ENCODE data around the gene AOC3. TPM values are rescaled to one million over a fixed set of nuclear protein-coding genes. Genes with fewer than 3 reads are reported as not detected.
"Not testable (repeated sequence)": the region's sequence is repeated elsewhere in the genome, so short reads cannot be mapped to it uniquely, and the experiment has no call there.

AOC3 gene
- polyA plus RNA-seq, 2 of the 4 experiments (the other 2 are of a cell fraction), result 0.79 to 1.4 TPM

DNA sequence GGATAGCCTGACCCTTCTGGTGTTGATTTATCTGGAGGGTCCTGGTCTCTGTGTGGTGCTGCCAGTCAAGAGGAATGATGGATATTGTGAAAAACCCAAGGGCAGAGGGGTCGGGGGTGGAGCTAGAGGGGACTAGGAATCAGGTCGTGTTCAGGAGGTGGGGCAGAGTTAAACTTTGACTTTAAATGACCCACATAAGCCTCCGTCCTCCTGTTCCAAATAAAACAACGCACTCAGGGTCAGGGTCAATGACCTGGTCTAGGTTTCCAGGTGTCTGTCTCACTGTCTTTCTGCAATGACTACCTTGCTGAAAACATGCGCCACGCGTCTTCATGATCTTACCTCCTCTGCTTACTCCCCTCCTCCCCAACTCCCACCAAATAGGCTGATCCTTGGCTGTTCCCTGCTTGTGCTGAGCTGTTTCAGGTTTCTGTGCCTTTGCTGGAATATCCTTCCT lies 14.7 kb downstream of the AOC3 start (continued):
- TF ChIP-seq, protein P1, sequence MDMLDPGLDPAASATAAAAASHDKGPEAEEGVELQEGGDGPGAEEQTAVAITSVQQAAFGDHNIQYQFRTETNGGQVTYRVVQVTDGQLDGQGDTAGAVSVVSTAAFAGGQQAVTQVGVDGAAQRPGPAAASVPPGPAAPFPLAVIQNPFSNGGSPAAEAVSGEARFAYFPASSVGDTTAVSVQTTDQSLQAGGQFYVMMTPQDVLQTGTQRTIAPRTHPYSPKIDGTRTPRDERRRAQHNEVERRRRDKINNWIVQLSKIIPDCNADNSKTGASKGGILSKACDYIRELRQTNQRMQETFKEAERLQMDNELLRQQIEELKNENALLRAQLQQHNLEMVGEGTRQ (IDR thresholded peaks at IDR 0.05), result no peak

DNA sequence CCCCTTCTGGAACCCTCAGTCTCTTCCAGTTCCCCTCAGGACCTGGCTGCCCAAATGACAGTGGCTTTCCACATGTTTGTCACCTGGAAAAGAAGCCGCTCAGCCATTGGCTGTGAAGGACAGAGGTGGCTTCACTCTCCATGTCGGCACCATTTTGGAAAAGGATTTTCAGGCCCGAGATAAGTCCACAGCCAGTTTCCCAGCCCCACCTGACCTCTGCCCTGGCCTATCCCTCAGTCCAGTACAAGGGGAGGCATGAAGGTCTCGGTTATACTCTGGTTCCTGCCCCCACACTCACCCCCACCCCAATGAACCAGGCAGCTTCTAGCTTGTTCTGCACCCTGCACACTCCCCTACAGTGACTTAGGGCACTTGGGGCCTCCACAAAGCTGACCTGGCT lies 15.2 kb downstream of the AOC3 start:
- Histone ChIP-seq H3K4me1 (no peaks in the 10 kb centered on the region), H3K27ac (no peak overlapping the region), H3K4me3 (no peak overlapping the region), H3K9me3 (peaks cover 27% of the 10 kb centered on the region), H3K4me2 (no peak overlapping the region)
- no peak for TF ChIP-seq PHF8 (IDR thresholded peaks at IDR 0.05; ENCODE audit: borderline replicate concordance, low read depth)
- TF ChIP-seq, protein P2, sequence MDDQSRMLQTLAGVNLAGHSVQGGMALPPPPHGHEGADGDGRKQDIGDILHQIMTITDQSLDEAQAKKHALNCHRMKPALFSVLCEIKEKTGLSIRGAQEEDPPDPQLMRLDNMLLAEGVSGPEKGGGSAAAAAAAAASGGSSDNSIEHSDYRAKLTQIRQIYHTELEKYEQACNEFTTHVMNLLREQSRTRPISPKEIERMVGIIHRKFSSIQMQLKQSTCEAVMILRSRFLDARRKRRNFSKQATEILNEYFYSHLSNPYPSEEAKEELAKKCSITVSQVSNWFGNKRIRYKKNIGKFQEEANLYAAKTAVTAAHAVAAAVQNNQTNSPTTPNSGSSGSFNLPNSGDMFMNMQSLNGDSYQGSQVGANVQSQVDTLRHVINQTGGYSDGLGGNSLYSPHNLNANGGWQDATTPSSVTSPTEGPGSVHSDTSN (IDR thresholded peaks at IDR 0.05), result no peak
- no peak for TF ChIP-seq POLR2AphosphoS2 (conservative IDR thresholded peaks at IDR 0.05; ENCODE audit: low read length)
- no peak for TF ChIP-seq MAFK (IDR thresholded peaks at IDR 0.05; ENCODE audit: partially characterized antibody)
- no peak for TF ChIP-seq NFE2L2 (conservative IDR thresholded peaks at IDR 0.05; ENCODE audit: low read length)
- TF ChIP-seq KDM1A (IDR thresholded peaks at IDR 0.05; ENCODE audit: low read depth), result no peak
- CTCF ChIA-PET, result interaction anchor here (0.7 to 13.4 kb wide), 7 partner anchors 10 to 63 kb away, joined by 3 to 89 read pairs (median 4); partner anchors contain the start of genes AOC2 and PSME3
- ATAC-seq (no peak), DNase-seq (ENCODE audit: low read depth in 1 of 2, low spot score in 1 of 2) (no peak), FAIRE-seq (no peak)
- POLR2A ChIA-PET, result interaction anchor here (0.6 to 1.0 kb wide), 2 partner anchors 43 to 98 kb away, joined by 3 to 4 read pairs; no protein-coding TSS in a partner anchor
- 62% methylated on average over 4 of the region's 4 CpGs for WGBS (ENCODE audit: missing lambda C conversion rate)

DNA sequence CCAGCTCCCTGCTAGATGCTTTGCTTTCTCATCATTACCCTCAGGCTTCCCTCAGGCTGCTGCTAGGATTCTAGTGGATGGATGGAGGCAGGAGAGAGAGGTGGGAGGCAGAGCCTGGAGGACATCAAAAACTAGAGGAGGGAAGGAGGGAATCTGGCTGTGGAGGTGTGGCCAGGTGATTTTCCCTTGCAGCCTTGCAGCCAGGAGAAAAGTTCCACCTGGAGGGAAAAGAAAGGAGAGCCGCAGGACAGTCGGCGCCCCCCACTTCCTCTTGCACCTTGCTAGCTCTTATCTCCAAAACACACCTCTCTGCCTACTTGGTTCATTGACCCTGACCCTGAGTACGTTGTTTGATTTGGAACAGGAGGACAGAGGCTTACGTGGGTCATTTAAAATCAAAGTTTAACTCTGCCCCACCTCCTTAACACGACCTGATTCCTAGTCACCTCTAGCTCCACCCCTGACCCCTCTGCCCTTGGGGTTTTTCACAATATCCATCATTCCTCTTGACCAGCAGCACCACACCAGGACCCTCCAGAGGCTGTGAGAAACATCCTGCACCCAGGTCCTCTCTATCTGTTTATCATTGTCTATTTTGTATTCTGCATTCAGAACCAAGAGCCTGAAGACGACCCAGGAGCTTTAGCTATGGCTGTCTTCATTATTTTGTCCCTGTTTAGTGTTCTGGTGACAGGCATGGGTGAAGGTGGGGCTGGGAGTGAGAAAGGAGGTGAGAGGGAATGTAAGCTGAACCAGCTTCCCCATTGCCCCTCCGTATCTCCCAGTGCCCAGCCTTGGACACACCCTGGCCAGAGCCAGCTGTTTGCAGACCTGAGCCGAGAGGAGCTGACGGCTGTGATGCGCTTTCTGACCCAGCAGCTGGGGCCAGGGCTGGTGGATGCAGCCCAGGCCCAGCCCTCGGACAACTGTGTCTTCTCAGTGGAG lies 15.9 kb downstream of the AOC3 start:
- Histone ChIP-seq H3K4me1 (no peaks in the 10 kb centered on the region), H3K9me3 (peaks cover 32% of the 10 kb centered on the region), H3K27ac (no peak overlapping the region), H3K4me3 (no peak overlapping the region), H3K4me2 (no peak overlapping the region)
- ATAC-seq (peak; percentile 14 to 31; a peak in 2 of 6 replicates), DNase-seq (ENCODE audit: low read depth in 1 of 2, low spot score in 1 of 2) (no peak), FAIRE-seq (no peak)
- POLR2A ChIA-PET, result interaction anchor here (0.6 kb wide), 1 partner anchor 98 kb away, joined by 4 read pairs; no protein-coding TSS in a partner anchor
- CTCF ChIA-PET, result interaction anchor here (0.7 to 13.4 kb wide), 6 partner anchors 11 to 288 kb away, joined by 3 to 89 read pairs (median 3); partner anchors contain the start of gene AOC2
- 63% methylated on average over 11 of the region's 12 CpGs for WGBS (ENCODE audit: missing lambda C conversion rate)
- TF ChIP-seq KDM5A (IDR thresholded peaks at IDR 0.05) (no peak), HDAC2 (IDR thresholded peaks at IDR 0.05) (no peak)

DNA sequence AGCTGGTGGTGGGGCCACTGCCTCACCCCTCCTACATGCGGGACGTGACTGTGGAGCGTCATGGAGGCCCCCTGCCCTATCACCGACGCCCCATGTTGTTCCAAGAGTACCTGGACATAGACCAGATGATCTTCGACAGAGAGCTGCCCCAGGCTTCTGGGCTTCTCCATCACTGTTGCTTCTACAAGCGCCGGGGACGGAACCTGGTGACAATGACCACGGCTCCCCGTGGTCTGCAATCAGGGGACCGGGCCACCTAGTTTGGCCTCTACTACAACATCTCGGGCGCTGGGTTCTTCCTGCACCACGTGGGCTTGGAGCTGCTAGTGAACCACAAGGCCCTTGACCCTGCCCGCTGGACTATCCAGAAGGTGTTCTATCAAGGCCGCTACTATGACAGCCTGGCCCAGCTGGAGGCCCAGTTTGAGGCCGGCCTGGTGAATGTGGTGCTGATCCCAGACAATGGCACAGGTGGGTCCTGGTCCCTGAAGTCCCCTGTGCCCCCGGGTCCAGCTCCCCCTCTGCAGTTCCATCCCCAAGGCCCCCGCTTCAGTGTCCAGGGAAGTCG lies 16.8 kb downstream of the AOC3 start:
- peaks cover 32% of the 10 kb centered on the region for H3K9me3 ChIP-seq
- CTCF ChIA-PET, result interaction anchor here (0.9 to 13.4 kb wide), 4 partner anchors 15 to 289 kb away, joined by 3 to 89 read pairs (median 4); partner anchors contain the start of gene AOC2
- POLR2A ChIA-PET; H3K27ac ChIP-seq; ATAC-seq; H3K4me1 ChIP-seq; FAIRE-seq; H3K4me3 ChIP-seq; H3K4me2 ChIP-seq; DNase-seq (ENCODE audit: low read depth in 1 of 2, low spot score in 1 of 2): not testable (repeated sequence)
- WGBS (ENCODE audit: missing lambda C conversion rate), result 81% methylated on average over 14 of the region's 21 CpGs

DNA sequence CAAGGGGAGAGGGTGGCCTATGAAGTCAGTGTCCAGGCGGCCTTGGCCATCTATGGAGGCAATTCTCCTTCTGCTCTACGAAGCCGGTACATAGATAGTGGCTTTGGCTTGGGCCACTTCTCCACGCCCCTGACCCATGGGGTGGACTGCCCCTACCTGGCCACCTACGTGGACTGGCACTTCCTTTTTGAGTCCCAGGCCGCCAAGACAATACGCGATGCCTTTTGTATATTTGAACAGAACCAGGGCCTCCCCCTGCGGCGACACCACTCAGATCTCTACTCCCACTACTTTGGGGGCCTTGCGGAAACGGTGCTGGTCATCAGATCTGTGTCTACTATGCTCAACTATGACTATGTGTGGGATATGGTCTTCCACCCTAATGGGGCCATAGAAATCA lies 17.3 kb downstream of the AOC3 start:
- WGBS (ENCODE audit: missing lambda C conversion rate), result 81% methylated on average over 12 of the region's 12 CpGs
- DNase-seq (ENCODE audit: low read depth in 1 of 2, low spot score in 1 of 2) (no peak), FAIRE-seq (no peak), ATAC-seq (no peak)
- no peak overlapping the region for H3K4me2 ChIP-seq
- ChIA-PET POLR2A (no interaction called here), CTCF (interaction anchor here (1.0 to 13.4 kb wide), 2 partner anchors 24 to 69 kb away, joined by 3 to 89 read pairs; partner anchors contain the start of gene AOC2)
- no peak overlapping the region for H3K4me3 ChIP-seq
- TF ChIP-seq SMC3 (IDR thresholded peaks at IDR 0.05) (no peak), EP300 (IDR thresholded peaks at IDR 0.05) (no peak), NPAS2 (CRISPR knock-in tag; IDR thresholded peaks at IDR 0.05; ENCODE audit: borderline replicate concordance) (no peak), KDM1A (IDR thresholded peaks at IDR 0.05; ENCODE audit: low read depth) (no peak), CHD2 (IDR thresholded peaks at IDR 0.05; ENCODE audit: low read length, partially characterized antibody) (no peak), MYC (IDR thresholded peaks at IDR 0.05; ENCODE audit: borderline replicate concordance, low read length) (no peak), ZNF302 (CRISPR knock-in tag; IDR thresholded peaks at IDR 0.05) (no peak), NFE2L2 (conservative IDR thresholded peaks at IDR 0.05; ENCODE audit: low read length) (no peak), HOXB13 (CRISPR knock-in tag; IDR thresholded peaks at IDR 0.05; ENCODE audit: low read depth) (no peak)
- TF ChIP-seq, protein P3, sequence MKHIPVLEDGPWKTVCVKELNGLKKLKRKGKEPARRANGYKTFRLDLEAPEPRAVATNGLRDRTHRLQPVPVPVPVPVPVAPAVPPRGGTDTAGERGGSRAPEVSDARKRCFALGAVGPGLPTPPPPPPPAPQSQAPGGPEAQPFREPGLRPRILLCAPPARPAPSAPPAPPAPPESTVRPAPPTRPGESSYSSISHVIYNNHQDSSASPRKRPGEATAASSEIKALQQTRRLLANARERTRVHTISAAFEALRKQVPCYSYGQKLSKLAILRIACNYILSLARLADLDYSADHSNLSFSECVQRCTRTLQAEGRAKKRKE (CRISPR knock-in tag; IDR thresholded peaks at IDR 0.05; ENCODE audit: low read depth), result no peak
- TF ChIP-seq, protein P4, sequence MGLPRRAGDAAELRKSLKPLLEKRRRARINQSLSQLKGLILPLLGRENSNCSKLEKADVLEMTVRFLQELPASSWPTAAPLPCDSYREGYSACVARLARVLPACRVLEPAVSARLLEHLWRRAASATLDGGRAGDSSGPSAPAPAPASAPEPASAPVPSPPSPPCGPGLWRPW (IDR thresholded peaks at IDR 0.05), result no peak
- peaks cover 31% of the 10 kb centered on the region for H3K9me3 ChIP-seq
- no peaks in the 10 kb centered on the region for H3K4me1 ChIP-seq
- no peak overlapping the region for H3K27ac ChIP-seq
